Measurements from ENCODE around the gene NEMP1.

- no peak for TF ChIP-seq POLR2A (IDR thresholded peaks at IDR 0.05)
- TF ChIP-seq, protein P1, sequence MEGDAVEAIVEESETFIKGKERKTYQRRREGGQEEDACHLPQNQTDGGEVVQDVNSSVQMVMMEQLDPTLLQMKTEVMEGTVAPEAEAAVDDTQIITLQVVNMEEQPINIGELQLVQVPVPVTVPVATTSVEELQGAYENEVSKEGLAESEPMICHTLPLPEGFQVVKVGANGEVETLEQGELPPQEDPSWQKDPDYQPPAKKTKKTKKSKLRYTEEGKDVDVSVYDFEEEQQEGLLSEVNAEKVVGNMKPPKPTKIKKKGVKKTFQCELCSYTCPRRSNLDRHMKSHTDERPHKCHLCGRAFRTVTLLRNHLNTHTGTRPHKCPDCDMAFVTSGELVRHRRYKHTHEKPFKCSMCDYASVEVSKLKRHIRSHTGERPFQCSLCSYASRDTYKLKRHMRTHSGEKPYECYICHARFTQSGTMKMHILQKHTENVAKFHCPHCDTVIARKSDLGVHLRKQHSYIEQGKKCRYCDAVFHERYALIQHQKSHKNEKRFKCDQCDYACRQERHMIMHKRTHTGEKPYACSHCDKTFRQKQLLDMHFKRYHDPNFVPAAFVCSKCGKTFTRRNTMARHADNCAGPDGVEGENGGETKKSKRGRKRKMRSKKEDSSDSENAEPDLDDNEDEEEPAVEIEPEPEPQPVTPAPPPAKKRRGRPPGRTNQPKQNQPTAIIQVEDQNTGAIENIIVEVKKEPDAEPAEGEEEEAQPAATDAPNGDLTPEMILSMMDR (IDR thresholded peaks at IDR 0.05): no peak
Measured at GRCh38 chr12:57116580-57117281, 38.1 kb upstream of the NEMP1 start.

All from testis (tissue), 2 donors.